ENCODE results near the gene RPS14. TPM values are rescaled to one million over a fixed set of nuclear protein-coding genes. Genes with fewer than 3 reads are reported as not detected.

The RPS14 gene
- total and polyA plus RNA-seq, 10 of the 15 experiments (the other 5 are each of a cell fraction or from before 2014, with no cell fraction given) = 2,295 to 4,047 (median 2,787) TPM

- no peak for TF ChIP-seq MLLT1 (IDR thresholded peaks at IDR 0.05)
- TF ChIP-seq ESRRA (IDR thresholded peaks at IDR 0.05; ENCODE audit: low read length) = no peak
- no peak for TF ChIP-seq NFXL1 (IDR thresholded peaks at IDR 0.05; ENCODE audit: borderline replicate concordance)
- 0 out of 3 replicates have a peak, but pooled peaks of 1 of the 2 experiments have one; percentile 20 for TF ChIP-seq EGR1 (IDR thresholded peaks at IDR 0.05; ENCODE audit: borderline replicate concordance in 1 of 2, low read depth in 2 of 2, low read length in 2 of 2)
- TF ChIP-seq CHD2 (IDR thresholded peaks at IDR 0.05; ENCODE audit: borderline replicate concordance, low read depth, low read length) = 0 out of 2 replicates have a peak, but pooled peaks have one; percentile 15
- no peak for TF ChIP-seq RB1 (IDR thresholded peaks at IDR 0.05; ENCODE audit: borderline replicate concordance)
- TF ChIP-seq POU2F2 (IDR thresholded peaks at IDR 0.05; ENCODE audit: borderline replicate concordance, low read depth, low read length) = peak; percentile 47; the same call in 2 of the 3 replicates
- peak; percentile 1; the same call in 1 of the 2 replicates for TF ChIP-seq POLR2AphosphoS5 (IDR thresholded peaks at IDR 0.05; ENCODE audit: low read length)
- TF ChIP-seq CEBPB (IDR thresholded peaks at IDR 0.05; ENCODE audit: borderline replicate concordance in 1 of 2, low read depth in 2 of 2, low read length in 2 of 2) = no peak
- no peak for TF ChIP-seq USF1 (IDR thresholded peaks at IDR 0.05; ENCODE audit: borderline replicate concordance, extremely low read length, insufficient read depth, low read depth, low read length)
- no peak for TF ChIP-seq RFX5 (IDR thresholded peaks at IDR 0.05; ENCODE audit: low read depth, low read length)
- no peak for TF ChIP-seq RBBP5 (conservative IDR thresholded peaks at IDR 0.05)
- TF ChIP-seq HDAC6 (IDR thresholded peaks at IDR 0.05; ENCODE audit: unreplicated experiment) = peak; percentile 80
- peak; percentile 5; the same call in 1 of the 2 replicates for TF ChIP-seq PAX5 (IDR thresholded peaks at IDR 0.05; ENCODE audit: borderline replicate concordance, low read depth, low read length)
- no peak for TF ChIP-seq SIN3A (IDR thresholded peaks at IDR 0.05; ENCODE audit: low read depth, low read length)
- peak; percentile 50 for TF ChIP-seq ZBED1 (IDR thresholded peaks at IDR 0.05; ENCODE audit: borderline replicate concordance)
- no peak for TF ChIP-seq ATF7 (IDR thresholded peaks at IDR 0.05; ENCODE audit: low read depth)
- TF ChIP-seq LARP7 (IDR thresholded peaks at IDR 0.05) = no peak
- TF ChIP-seq CUX1 (IDR thresholded peaks at IDR 0.05; ENCODE audit: insufficient replicate concordance, low read depth, low read length) = no peak
- 0 out of 2 replicates have a peak, but pooled peaks have one; percentile 2 for TF ChIP-seq SMARCA5 (IDR thresholded peaks at IDR 0.05)
- TF ChIP-seq BMI1 (IDR thresholded peaks at IDR 0.05; ENCODE audit: borderline replicate concordance) = peak; percentile 23; the same call in 1 of the 2 replicates
- TF ChIP-seq HSF1 (IDR thresholded peaks at IDR 0.05; ENCODE audit: low read depth, low read length) = no peak
These were observed 48.5 kb downstream of the RPS14 start (continued) for GRCh38 chr5:150401076-150401375.

Measured in GM12878 (cell line).